Right ventricle myocardium superior (tissue), 1 donor: ENCODE data around the gene SVOPL. TPM values are rescaled to one million over a fixed set of nuclear protein-coding genes. Genes with fewer than 3 reads are reported as not detected.
"Not testable (repeated sequence)": the region's sequence is repeated elsewhere in the genome, so short reads cannot be mapped to it uniquely, and the experiment has no call there.

Source experiments
- ATAC-seq: fragments of 200-7000 bp; cut with Tn5 transposase; one replicate; pipeline ENCODE4 v1.9.1; 2020; ENCODE audit warnings: mild to moderate bottlenecking; ENCODE audit not compliant: poor library complexity
- DNase-seq: peaks from one replicate; pipeline ENCODE4 v3.0.0-alpha.2; 2020
- intact Hi-C: fragments of 100-400 bp; cut with DNase I; formaldehyde crosslinking; loops from one replicate; pipeline ENCODE4 v1.11.2; 2022
- long read RNA-seq: library from polyadenylated mRNA; unstranded; transcript quantifications from one replicate; pipeline ENCODE4 v2.0.0, GENCODE V29; 2021
- total RNA-seq: library from RNA; stranded (reverse); fragmentation: NEBNext Ultra II Directional; extraction: Animal tissue kit (Norgen Biotek cat#: 25700); gene quantifications from one replicate; pipeline ENCODE4 v1.2.1, GENCODE V29; 2021
- donor health status: DM: no; HTN: yes; CAD: no; lungs with severe emphysema.

Gene SVOPL
- total RNA-seq: not detected
- long read RNA-seq: 0 reads

- DNase-seq (no peak), ATAC-seq (no peak)
- intact Hi-C loops: no loop called here
These were observed at the start of gene SVOPL for GRCh38 chr7:138700857-138701536. TSS of gene SVOPL (minus strand) at chr7:138701362. CDS start at chr7:138679045, 22,317 bp downstream.

GRCh38 chr7:138750473-138750872 is 49.3 kb upstream of the SVOPL start:
- intact Hi-C loops: no loop called here
- ATAC-seq (no peak), DNase-seq (no peak)

- intact Hi-C loops: no loop called here
- ATAC-seq: no peak
- no peak for DNase-seq
These were observed 48.8 kb upstream of the SVOPL start for GRCh38 chr7:138749960-138750359.

GRCh38 chr7:138748666-138749065 is 47.5 kb upstream of the SVOPL start:
- no peak for ATAC-seq
- intact Hi-C loops: no loop called here
- DNase-seq: no peak

GRCh38 chr7:138746073-138746472 is 44.9 kb upstream of the SVOPL start:
- intact Hi-C loops: no loop called here
- no peak for ATAC-seq

GRCh38 chr7:138745189-138745588 is 44.0 kb upstream of the SVOPL start:
- DNase-seq: no peak
- no peak for ATAC-seq
- intact Hi-C loops: no loop called here

More at GRCh38 chr7:138746073-138746472, 44.9 kb upstream of the SVOPL start:
- DNase-seq: no peak

- no peak for ATAC-seq
- no peak for DNase-seq
- intact Hi-C loops: no loop called here
These were observed 40.2 kb upstream of the SVOPL start for GRCh38 chr7:138741453-138741735.

- ATAC-seq: no peak
- no peak for DNase-seq
- intact Hi-C loops: loop anchor here (5.0 to 10.0 kb wide), 2 partner anchors 578 to 835 kb away; no protein-coding TSS in a partner anchor
These were observed 38.7 kb upstream of the SVOPL start for GRCh38 chr7:138739859-138740258.

GRCh38 chr7:138738551-138739335 is 37.6 kb upstream of the SVOPL start:
- DNase-seq: peak; percentile 89
- intact Hi-C loops: loop anchor here (5.0 to 10.0 kb wide), 2 partner anchors 576 to 834 kb away; no protein-coding TSS in a partner anchor
- ATAC-seq: peak; percentile 88

- intact Hi-C loops: loop anchor here (5.0 to 10.0 kb wide), 2 partner anchors 576 to 833 kb away; no protein-coding TSS in a partner anchor
- no peak for ATAC-seq
- DNase-seq: no peak
These were observed 37.0 kb upstream of the SVOPL start for GRCh38 chr7:138738114-138738513.

GRCh38 chr7:138735399-138735798 is 34.2 kb upstream of the SVOPL start:
- no peak for ATAC-seq
- intact Hi-C loops: loop anchor here (5.0 to 10.0 kb wide), 2 partner anchors 573 to 831 kb away; no protein-coding TSS in a partner anchor
- no peak for DNase-seq

- intact Hi-C loops: loop anchor here (10.0 kb wide), 1 partner anchor 827 kb away; no protein-coding TSS in a partner anchor
- not testable (repeated sequence) for ATAC-seq
These were observed 30.6 kb upstream of the SVOPL start for GRCh38 chr7:138731733-138732132.

GRCh38 chr7:138729444-138729843 is 28.3 kb upstream of the SVOPL start:
- ATAC-seq (no peak), DNase-seq (no peak)
- intact Hi-C loops: no loop called here

More at GRCh38 chr7:138731733-138732132, 30.6 kb upstream of the SVOPL start:
- DNase-seq: not testable (repeated sequence)

- no peak for DNase-seq
- intact Hi-C loops: no loop called here
- ATAC-seq: no peak
These were observed 26.4 kb upstream of the SVOPL start for GRCh38 chr7:138727336-138728099.

GRCh38 chr7:138726288-138726687 is 25.1 kb upstream of the SVOPL start:
- intact Hi-C loops: no loop called here
- ATAC-seq (no peak), DNase-seq (no peak)

- no peak for DNase-seq
- intact Hi-C loops: no loop called here
These were observed 19.1 kb upstream of the SVOPL start for GRCh38 chr7:138720286-138720685.

GRCh38 chr7:138716889-138717288 is 15.7 kb upstream of the SVOPL start:
- no peak for ATAC-seq
- intact Hi-C loops: no loop called here
- no peak for DNase-seq

More at GRCh38 chr7:138720286-138720685, 19.1 kb upstream of the SVOPL start:
- ATAC-seq: no peak

GRCh38 chr7:138713191-138713590 is 12.0 kb upstream of the SVOPL start:
- ATAC-seq: no peak
- intact Hi-C loops: no loop called here
- DNase-seq: no peak

GRCh38 chr7:138712652-138713051 is 11.5 kb upstream of the SVOPL start:
- intact Hi-C loops: no loop called here

More at GRCh38 chr7:138712652-138713051, 11.5 kb upstream of the SVOPL start:
- ATAC-seq (no peak), DNase-seq (no peak)
